ENCODE data around the gene ABHD2.

ABHD2 gene

DNA sequence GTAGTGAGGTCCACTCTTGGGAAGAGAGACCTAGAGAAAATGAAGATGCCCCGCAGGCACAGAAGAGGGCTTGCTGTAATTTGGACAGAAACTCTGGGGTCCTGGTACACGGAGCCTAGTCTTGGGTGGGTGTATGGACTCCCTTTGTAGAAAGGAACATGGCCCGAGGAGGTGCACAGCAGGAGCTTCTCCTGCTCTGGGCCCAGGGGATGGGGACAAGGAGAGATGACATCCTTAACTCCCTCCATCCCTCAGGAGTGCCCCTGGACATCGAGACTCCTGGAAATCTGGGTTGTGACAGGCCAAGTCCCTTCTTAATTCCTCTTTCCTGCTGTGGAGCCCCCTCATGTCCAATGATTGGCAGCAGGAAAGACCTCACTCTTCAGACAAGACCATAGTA lies 29.9 kb upstream of the ABHD2 start:
- no peak overlapping the region for H3K27ac ChIP-seq (ENCODE audit: low read length)
- no peaks in the 10 kb centered on the region for H3K36me3 ChIP-seq (ENCODE audit: insufficient read depth, low read length)
- ATAC-seq (ENCODE audit: insufficient read depth, low read depth) = no peak
- no peaks in the 10 kb centered on the region for H3K4me1 ChIP-seq (ENCODE audit: insufficient read depth, low read length)
- H3K79me2 ChIP-seq (ENCODE audit: insufficient read depth, low read length) = no peaks in the 10 kb centered on the region
- no peaks in the 10 kb centered on the region for H4K20me1 ChIP-seq (ENCODE audit: insufficient read depth, low read length)
- no peak for DNase-seq
- no peak overlapping the region for H2AFZ ChIP-seq (ENCODE audit: low read depth, low read length)
- no peak overlapping the region for H3K9ac ChIP-seq (ENCODE audit: low read depth, low read length)
- no peak for TF ChIP-seq EZH2 (IDR thresholded peaks at IDR 0.05; ENCODE audit: borderline replicate concordance, low read depth, low read length, severe bottlenecking)
- TF ChIP-seq, protein P1, sequence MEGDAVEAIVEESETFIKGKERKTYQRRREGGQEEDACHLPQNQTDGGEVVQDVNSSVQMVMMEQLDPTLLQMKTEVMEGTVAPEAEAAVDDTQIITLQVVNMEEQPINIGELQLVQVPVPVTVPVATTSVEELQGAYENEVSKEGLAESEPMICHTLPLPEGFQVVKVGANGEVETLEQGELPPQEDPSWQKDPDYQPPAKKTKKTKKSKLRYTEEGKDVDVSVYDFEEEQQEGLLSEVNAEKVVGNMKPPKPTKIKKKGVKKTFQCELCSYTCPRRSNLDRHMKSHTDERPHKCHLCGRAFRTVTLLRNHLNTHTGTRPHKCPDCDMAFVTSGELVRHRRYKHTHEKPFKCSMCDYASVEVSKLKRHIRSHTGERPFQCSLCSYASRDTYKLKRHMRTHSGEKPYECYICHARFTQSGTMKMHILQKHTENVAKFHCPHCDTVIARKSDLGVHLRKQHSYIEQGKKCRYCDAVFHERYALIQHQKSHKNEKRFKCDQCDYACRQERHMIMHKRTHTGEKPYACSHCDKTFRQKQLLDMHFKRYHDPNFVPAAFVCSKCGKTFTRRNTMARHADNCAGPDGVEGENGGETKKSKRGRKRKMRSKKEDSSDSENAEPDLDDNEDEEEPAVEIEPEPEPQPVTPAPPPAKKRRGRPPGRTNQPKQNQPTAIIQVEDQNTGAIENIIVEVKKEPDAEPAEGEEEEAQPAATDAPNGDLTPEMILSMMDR (IDR thresholded peaks at IDR 0.05; ENCODE audit: borderline replicate concordance, extremely low read depth, low read length, poor library complexity, severe bottlenecking) = no peak
- peaks cover 3% of the 10 kb centered on the region for H3K27me3 ChIP-seq (ENCODE audit: insufficient read depth, low read length, poor library complexity)
- no peak overlapping the region for H3K4me2 ChIP-seq (ENCODE audit: insufficient read depth, low read length)
- no peaks in the 10 kb centered on the region for H3K9me3 ChIP-seq (ENCODE audit: insufficient read depth, low read length, severe bottlenecking)
- no peak overlapping the region for H3K4me3 ChIP-seq (ENCODE audit: low read depth in 1 of 2, low read length in 2 of 2)

DNA sequence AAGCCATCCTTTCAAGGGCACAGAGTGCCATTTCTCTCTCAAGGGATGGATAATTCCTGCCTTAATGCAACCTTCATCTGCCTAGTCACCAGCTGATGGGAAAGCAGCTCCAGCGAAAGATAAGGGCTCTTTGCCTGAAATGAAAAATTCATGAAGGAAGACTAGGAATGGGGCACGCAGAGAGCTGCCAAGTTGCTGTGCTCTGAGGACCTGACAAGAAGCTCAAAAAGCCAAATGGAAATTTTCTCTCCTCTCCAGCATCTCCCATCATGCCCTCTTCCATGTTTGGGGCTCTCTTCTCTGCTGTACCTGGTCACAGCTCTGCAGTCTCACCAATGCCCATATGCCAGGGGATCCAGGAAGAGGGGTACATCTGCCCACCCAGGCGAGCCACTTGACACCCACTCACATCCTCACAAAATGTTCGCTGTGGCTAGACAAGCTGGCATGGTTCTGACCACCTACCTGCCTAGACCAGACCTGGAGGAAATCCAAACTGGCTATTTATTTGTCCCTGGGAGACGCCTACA lies 29.3 kb upstream of the ABHD2 start:
- Histone ChIP-seq H3K4me3 (ENCODE audit: low read depth in 1 of 2, low read length in 2 of 2) (no peak overlapping the region), H3K9me3 (ENCODE audit: insufficient read depth, low read length, severe bottlenecking) (no peaks in the 10 kb centered on the region), H3K9ac (ENCODE audit: low read depth, low read length) (no peak overlapping the region), H3K27me3 (ENCODE audit: insufficient read depth, low read length, poor library complexity) (peaks cover 3% of the 10 kb centered on the region), H4K20me1 (ENCODE audit: insufficient read depth, low read length) (no peaks in the 10 kb centered on the region), H2AFZ (ENCODE audit: low read depth, low read length) (no peak overlapping the region), H3K79me2 (ENCODE audit: insufficient read depth, low read length) (no peaks in the 10 kb centered on the region), H3K4me1 (ENCODE audit: insufficient read depth, low read length) (no peaks in the 10 kb centered on the region), H3K27ac (ENCODE audit: low read length) (no peak overlapping the region), H3K4me2 (ENCODE audit: insufficient read depth, low read length) (no peak overlapping the region), H3K36me3 (ENCODE audit: insufficient read depth, low read length) (no peaks in the 10 kb centered on the region)
- TF ChIP-seq, protein P1 (IDR thresholded peaks at IDR 0.05; ENCODE audit: borderline replicate concordance, extremely low read depth, low read length, poor library complexity, severe bottlenecking) = no peak
- no peak for TF ChIP-seq EZH2 (IDR thresholded peaks at IDR 0.05; ENCODE audit: borderline replicate concordance, low read depth, low read length, severe bottlenecking)
- ATAC-seq (ENCODE audit: insufficient read depth, low read depth) = no peak
- DNase-seq = no peak

DNA sequence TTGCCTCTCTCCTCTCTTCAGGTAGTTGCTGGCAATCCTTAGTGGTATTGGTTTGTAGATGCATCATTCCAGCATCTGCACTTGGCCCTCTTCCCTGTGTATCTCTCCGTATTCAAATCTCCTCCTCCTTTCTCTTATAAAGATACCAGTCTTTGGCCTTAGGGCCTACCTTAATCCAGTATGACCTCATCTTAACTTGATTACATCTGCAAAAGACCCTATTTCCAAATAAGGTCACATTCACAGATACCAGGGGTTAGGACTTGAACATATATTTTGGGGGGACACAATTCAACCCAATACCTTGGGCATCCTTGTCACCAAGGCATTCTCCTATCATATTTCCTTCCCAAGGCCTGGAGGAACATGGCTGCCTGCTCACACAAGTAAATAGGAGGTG lies 22.0 kb upstream of the ABHD2 start:
- TF ChIP-seq, protein P1 (IDR thresholded peaks at IDR 0.05; ENCODE audit: borderline replicate concordance, extremely low read depth, low read length, poor library complexity, severe bottlenecking) = no peak
- no peak for TF ChIP-seq EZH2 (IDR thresholded peaks at IDR 0.05; ENCODE audit: borderline replicate concordance, low read depth, low read length, severe bottlenecking)
- no peaks in the 10 kb centered on the region for H3K36me3 ChIP-seq (ENCODE audit: insufficient read depth, low read length)
- no peaks in the 10 kb centered on the region for H4K20me1 ChIP-seq (ENCODE audit: insufficient read depth, low read length)
- DNase-seq (no peak), ATAC-seq (ENCODE audit: insufficient read depth, low read depth) (no peak)
- H3K27me3 ChIP-seq (ENCODE audit: insufficient read depth, low read length, poor library complexity) = no peaks in the 10 kb centered on the region
- H3K27ac ChIP-seq (ENCODE audit: low read length) = no peak overlapping the region
- no peak overlapping the region for H3K4me3 ChIP-seq (ENCODE audit: low read depth in 1 of 2, low read length in 2 of 2)
- H2AFZ ChIP-seq (ENCODE audit: low read depth, low read length) = no peak overlapping the region
- H3K4me2 ChIP-seq (ENCODE audit: insufficient read depth, low read length) = no peak overlapping the region
- no peaks in the 10 kb centered on the region for H3K79me2 ChIP-seq (ENCODE audit: insufficient read depth, low read length)
- H3K9ac ChIP-seq (ENCODE audit: low read depth, low read length) = no peak overlapping the region
- H3K9me3 ChIP-seq (ENCODE audit: insufficient read depth, low read length, severe bottlenecking) = peaks cover 20% of the 10 kb centered on the region
- no peaks in the 10 kb centered on the region for H3K4me1 ChIP-seq (ENCODE audit: insufficient read depth, low read length)

DNA sequence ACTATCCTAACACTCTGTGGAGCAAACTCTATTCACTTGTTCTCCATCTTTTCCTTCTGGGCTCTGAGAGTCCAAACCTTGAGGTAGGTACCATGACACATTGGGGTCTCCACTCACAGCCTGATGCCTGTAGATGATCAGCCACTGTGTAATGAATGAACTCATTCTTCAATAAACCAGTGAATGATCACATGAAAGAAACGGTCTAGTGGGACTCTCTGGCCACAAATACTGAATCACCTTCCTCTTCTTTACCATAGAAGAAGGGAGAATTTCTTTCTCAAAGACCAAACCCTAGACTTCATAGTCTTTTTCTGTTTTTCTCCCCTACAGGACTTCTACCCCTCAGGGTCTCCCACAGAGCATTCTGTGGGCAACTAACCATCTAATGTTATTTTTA lies 20.5 kb upstream of the ABHD2 start:
- DNase-seq (no peak), ATAC-seq (ENCODE audit: insufficient read depth, low read depth) (no peak)
- no peak overlapping the region for H3K4me3 ChIP-seq (ENCODE audit: low read depth in 1 of 2, low read length in 2 of 2)
- no peak overlapping the region for H3K9ac ChIP-seq (ENCODE audit: low read depth, low read length)
- no peak overlapping the region for H3K4me2 ChIP-seq (ENCODE audit: insufficient read depth, low read length)
- H3K4me1 ChIP-seq (ENCODE audit: insufficient read depth, low read length) = no peaks in the 10 kb centered on the region
- no peaks in the 10 kb centered on the region for H3K79me2 ChIP-seq (ENCODE audit: insufficient read depth, low read length)
- peaks cover 20% of the 10 kb centered on the region for H3K9me3 ChIP-seq (ENCODE audit: insufficient read depth, low read length, severe bottlenecking)
- H2AFZ ChIP-seq (ENCODE audit: low read depth, low read length) = no peak overlapping the region
- no peaks in the 10 kb centered on the region for H4K20me1 ChIP-seq (ENCODE audit: insufficient read depth, low read length)
- no peaks in the 10 kb centered on the region for H3K27me3 ChIP-seq (ENCODE audit: insufficient read depth, low read length, poor library complexity)
- no peak overlapping the region for H3K27ac ChIP-seq (ENCODE audit: low read length)
- TF ChIP-seq EZH2 (IDR thresholded peaks at IDR 0.05; ENCODE audit: borderline replicate concordance, low read depth, low read length, severe bottlenecking) = no peak
- TF ChIP-seq, protein P1 (IDR thresholded peaks at IDR 0.05; ENCODE audit: borderline replicate concordance, extremely low read depth, low read length, poor library complexity, severe bottlenecking) = no peak
- no peaks in the 10 kb centered on the region for H3K36me3 ChIP-seq (ENCODE audit: insufficient read depth, low read length)

Measured in DND-41 (cell line).